Germinal center (tissue), 1 donor: ENCODE measurements around the gene CCNB1.
A peak's percentile ranks its signal among the peaks of the same experiment; 100 is the strongest.
"Not testable (repeated sequence)": the region's sequence is repeated elsewhere in the genome, so short reads cannot be mapped to it uniquely, and the experiment has no call there.

Source experiments
- DNase-seq: peaks from one replicate; pipeline ENCODE4 v3.0.0; 2012; ENCODE audit warnings: mixed read lengths, low spot score

CCNB1 gene

DNA sequence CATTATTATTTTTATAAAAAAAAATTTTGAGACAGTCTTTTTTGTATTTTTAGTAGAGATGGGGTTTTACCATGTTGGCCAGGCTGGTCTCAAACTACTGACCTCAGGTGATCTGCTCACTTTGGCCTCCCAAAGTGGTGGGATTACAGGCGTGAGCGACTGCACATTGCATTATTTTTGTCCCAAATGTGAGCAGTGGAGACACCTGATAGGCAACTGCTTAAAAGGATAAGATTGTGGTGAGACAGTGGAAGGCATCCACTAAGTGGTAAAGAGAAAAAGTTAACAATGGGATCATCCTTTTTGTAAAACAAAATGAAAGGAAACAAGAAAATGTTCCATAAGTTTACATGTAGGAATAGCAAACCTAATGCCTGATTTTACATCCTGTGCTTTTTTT is 20.4 kb downstream of the CCNB1 start:
- no peak for DNase-seq

DNA sequence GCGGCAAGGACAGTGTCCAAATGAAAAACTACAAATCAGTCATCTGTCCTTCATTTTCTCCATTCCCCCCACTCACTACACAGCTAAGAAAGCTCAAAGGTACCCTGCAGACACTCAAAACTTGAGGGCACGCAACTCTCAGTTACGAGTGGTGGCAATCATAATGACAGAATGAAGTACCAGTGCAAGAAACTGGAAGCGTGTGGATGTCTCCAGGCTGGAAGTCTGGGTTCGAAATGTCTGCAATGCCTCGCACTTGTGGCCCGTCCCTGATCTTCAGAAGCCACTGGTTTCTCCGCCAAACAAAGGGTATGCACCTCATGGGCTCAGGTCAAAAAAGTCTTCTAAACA is 21.8 kb downstream of the CCNB1 start:
- no peak for DNase-seq

DNA sequence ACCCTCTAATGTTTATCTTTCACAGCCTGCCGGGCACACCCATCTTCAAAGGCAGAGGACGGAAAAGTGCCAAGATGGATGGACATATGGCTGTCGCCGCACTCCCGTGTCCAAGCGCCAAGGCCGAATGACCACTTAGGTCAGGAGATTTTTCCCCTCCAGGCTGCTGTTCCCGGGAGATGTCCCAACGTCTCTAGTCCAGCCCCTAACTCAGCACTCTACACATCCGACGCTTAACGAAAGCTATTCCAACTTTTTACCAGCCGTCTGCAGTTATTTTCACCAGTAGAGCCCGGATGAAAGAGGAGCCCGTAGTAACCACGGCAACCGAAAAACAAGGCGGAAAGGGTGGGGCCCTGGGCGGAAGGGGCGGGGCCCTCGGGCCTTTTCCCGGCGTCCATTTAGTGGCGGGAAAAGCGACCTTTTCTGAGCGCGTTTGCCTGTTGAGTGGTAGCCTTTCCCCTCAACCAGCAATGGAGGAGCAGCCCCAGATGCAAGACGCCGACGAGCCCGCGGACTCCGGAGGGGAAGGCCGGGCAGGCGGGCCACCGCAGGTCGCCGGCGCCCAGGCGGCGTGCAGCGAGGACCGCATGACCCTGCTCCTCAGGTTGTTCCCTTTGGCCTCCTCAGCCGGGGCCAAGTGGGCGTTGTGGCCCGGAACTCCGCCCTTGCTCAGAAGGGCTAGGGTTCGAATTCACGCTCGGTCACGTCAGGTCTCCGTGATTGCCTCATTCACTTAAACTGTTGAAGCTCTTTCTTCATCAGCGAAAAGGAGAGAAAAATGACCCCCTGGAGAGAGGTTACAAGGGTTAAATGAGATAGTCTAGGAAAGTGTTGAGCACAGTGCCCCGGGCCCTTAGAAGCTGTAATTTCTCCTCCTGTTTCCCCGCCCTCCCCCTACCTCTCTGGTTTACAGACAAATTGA is 22.5 kb downstream of the CCNB1 start, which contains the start of gene CENPH:
Gene CENPH (plus strand): TSS at position 422 of the 925 bp plus-strand sequence. CDS start 52 bp downstream, at position 474.
- DNase-seq, result peak; percentile 92

DNA sequence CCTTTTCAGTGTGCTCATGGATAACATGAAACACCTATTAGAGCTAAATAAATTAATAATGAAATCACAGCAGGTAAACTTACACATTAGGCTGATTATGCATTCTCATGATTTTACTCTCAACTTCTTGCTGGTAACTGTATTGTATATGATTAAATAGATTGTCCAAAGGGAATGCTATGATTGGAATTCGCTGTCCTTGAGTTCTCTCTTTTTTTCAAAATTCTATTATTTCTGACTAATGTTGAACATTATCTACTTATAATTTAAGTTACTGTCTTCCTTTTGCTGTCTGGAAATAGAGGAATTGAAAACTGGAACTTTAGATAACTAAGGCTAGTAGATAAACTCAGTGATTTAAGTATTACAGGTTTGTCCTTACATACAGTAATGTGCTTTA is 35.5 kb downstream of the CCNB1 start:
- DNase-seq, result no peak

DNA sequence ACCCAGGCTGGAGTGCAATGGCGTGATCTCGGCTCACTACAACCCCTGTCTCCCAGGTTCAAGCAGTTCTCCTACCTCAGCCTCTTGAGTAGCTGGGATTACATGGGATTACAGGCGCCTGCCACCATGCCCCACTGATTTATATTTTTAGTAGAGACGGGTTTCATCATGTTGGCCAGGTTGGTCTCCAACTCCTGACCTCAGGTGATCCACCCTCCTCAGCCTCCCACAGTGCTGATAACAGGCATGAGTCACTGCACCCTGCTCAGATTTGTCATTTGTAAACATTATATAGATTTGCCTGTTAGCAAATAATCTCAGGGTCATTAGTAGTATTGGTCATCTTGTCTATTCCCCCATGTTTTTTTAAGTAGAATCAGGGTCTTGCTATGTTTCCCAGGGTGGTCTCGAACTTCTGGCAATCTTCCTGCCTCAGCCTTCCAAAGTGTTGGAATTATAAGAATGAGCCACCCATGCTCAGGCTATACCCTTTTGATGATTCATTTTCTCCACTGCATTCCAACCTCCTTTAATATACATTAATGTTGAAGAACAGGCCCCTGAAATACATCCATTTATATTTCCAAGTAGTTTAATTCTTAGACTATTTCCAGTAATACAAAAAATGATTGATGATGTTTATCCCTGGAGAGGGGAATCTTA is 39.7 kb downstream of the CCNB1 start:
- no peak for DNase-seq

DNA sequence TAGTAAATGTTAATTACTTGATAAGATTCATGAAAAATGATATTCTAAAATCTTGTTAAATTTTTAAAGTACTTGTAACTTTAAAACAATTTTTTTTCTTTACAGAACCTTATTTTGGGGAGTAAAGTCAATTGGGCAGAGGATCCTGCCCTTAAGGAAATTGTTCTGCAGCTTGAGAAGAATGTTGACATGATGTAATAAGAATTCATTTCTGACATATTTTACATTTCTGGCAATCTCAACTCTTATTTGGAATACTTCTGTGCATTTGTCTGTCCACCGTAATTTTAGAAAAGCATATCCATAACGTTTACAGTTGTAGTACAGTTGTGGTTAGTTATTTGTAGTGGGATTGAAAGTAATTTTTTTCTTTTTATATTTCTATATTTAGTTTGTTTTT is 42.7 kb downstream of the CCNB1 start:
- DNase-seq, result no peak

DNA sequence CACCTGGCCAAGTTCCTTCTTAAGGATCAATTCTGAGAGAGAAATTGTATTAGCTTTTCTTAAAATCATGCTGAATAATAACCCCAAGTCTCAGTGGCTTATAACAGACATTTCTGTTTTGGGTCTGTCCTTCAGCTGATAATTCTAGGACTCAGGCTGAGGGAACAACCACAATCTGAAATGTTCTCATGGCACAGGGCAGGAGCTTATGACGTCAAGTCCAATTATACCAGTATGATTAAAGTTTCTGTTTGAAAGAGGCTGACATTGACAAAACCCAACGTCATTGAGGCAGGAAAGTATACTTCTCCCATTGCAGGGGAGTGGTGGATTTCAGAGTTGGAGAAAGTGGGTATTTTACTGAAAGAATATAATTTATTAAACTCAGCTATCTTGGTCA is 44.2 kb downstream of the CCNB1 start:
- DNase-seq, result no peak

DNA sequence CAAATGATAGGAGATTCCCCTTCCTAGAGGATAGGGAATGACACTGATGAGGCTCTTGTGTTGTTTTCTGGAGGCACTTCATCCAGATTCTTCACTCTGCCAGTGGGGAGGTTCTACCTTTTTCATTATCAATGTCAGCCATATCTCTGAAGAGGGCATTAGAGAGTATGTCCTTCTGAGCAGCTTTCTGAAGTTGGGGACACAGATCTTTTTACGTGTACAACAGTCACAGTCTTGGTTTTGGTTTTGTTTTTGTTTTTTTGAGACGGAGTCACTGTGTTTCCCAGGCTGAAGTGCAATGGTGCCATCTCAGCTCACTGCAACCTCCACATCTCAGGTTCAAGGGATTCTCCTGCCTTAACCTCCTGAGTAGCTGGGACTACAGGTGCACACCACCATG is 45.1 kb downstream of the CCNB1 start:
- no peak for DNase-seq

DNA sequence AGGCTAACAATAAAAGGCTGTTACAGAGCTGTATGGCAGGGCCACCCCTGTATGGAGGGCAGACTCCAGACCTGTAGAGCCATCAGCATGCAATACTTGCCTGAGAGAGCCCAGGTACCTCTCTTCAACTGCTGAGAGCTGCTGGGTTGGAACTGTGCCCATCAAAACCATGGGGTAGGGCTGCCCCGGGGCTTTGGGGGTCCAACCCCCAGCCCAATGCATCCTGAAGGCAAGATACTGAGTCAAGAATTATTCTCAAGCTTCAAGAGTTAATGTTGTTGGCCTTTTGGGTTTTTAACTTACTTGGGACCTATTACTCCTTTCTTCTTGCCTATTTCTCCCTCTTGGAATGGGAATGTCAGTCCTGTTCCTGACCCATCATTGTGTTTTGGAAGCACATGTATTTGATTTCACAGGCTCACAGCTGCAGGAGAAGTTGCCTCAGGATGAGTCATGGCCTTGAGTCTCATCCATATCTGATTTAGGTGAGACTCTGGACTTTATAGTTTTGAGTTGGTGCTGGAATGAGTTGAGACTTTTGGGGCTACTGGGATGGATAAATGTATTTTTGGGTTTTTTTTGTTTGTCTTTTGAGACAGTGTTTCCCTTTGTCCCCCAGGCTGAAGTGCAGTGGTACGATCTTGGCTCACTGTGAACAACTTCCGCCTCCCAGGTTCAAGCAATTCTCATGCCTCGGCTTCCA is 46.7 kb downstream of the CCNB1 start:
- DNase-seq, result no peak

DNA sequence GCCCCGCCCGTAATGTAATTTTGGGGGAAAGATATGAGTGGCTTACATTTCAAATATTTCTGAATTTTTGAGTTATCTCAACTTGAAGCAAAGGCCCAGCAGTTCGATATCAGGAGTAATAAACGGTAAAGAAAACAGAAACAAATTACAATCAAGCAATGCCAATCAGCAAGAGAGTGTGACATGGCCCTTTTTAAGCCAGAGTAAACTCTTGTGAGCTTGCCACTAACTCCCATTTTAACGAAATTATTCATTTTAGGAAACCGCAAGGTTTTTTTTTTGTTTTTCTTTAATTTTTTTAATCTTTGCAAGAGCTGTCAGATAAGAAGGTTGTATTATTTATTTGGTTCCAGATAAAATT is 50.2 kb downstream of the CCNB1 start:
- peak; percentile 6 for DNase-seq

DNA sequence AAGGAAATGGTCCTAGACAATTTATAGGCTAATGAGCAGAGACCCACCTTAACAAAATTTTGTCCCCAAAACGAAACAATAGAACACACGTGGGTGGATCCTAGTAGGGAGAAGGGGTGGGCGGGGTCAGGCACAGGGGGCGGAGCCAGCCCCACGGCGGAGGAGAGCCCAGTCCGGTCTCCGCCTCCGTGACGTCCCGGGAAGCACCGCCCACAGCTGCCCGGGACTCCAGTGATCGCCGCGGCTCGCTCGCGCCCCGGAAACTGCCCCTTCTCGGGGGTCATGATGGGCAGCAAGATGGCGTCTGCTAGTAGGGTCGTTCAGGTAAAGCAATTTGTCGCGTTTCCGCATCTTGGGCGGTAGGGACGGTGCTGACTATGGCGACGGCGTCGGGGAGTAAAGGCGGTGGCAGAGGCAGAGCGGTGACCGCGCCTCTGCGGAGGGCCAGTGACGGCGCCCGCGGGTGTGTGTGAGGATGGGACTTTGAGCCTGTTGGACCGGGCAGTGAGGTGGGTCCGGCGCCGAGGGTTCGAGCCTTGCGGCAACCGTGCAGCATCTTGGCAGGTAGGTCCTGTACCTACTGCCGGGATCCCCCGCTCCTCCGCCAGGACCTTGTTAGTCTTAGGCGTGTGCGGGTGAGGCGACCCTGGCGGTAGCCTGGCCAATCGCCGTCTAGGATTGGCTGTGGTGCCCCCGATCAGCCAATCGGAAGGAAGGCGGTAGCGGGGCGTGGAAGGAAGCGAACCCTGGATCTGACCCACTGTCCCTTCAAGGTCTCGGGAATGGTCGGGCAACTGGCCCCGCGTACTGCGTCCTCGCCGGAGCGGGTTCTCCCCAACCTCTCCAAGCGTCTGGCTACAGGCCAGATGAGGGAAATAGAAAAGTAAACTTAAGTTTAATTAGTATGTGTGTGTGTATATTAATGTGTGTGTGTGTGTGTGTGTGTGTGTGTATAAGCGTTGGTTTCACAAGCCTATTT is 50.9 kb downstream of the CCNB1 start:
- peak; percentile 97 for DNase-seq

DNA sequence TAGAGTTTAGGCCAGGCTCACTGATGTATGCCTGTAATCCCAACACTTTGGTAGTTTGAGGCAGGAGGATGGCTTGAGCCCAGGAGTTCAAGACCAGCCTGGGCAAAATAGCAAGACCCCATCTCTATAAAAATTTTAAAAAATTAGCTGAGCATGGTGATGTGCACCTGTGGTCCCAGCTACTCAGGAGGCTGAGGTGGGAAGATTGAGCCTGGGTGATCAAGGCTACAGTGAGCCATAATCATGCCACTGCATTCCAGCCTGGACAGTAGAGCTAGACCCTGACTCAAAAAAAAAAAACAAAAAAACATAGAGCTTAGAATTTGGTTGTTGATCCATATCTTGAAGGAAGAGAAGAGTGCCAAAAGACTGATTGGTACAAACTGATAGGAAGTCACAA is 53.0 kb downstream of the CCNB1 start:
- no peak for DNase-seq

DNA sequence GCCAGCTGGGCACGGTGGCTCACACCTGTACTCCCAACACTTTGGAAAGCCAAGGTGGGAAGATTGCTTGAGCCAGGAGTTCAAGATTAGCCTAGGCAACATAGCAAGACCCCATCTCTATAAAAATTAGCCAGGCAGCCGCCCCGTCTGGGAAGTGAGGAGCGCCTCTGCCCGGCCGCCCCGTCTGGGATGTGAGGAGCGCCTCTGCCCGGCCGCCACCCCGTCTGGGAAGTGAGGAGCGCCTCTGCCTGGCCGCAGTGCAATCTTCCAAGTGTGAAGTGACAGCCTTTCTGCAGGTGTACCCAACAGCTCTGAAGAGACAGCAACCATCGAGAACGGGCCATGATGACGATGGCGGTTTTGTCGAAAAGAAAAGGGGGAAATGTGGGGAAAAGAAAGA is 53.4 kb downstream of the CCNB1 start:
- DNase-seq, result not testable (repeated sequence)

DNA sequence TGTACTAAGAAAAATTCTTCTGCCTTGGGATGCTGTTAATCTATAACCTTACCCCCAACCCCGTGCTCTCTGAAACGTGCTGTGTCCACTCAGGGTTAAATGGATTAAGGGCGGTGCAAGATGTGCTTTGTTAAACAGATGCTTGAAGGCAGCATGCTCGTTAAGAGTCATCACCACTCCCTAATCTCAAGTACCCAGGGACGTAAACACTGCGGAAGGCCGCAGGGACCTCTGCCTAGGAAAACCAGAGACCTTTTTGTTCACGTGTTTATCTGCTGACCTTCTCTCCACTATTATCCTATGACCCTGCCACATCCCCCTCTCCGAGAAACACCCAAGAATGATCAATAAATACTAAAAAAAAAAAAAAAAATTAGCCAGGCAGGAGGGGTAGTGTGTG is 53.9 kb downstream of the CCNB1 start:
- DNase-seq, result not testable (repeated sequence)

DNA sequence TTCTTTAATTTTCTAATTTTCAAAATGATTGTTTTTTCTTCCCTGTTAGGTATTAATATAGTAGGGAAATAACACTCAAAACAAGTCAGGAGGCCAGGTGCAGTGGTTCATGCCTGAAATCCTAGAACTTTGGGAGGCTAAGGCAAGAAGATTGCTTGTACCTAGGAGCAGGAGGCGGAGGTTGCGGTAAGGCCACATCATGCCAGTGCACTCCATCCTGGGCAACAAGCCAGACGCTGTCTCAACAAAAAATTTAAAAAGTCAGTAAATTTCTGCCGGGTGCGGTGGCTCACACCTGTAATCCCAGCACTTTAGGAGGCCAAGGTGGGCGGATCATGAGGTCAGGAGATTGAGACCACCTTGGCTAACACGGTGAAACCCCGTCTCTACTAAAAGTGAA is 57.6 kb downstream of the CCNB1 start:
- no peak for DNase-seq

DNA sequence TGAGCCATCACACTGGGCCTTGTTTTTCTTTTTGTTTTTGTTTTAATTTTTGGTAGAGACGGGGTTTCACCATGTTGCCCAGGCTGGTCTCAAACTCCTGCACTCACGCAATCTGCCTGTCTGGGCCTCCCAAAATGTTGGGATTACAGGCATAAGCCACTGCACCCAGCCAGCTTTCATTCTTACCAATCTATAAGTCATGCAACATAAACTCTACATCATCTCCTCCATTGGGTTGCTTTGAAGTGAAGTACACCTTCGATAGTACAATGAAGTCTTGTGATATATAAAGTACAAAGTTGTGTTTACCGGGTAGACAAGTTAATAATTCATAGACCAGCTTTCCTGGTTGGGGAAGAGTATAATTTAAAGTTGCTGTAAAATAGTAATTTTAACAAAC is 58.9 kb downstream of the CCNB1 start:
- DNase-seq, result no peak
